SU-DHL-6 (cell line): ENCODE measurements around the gene TOMM40L.

Source experiments
- H2AFZ ChIP-seq: fragments of 200-600 bp; sonication (generic); 2 replicates; pipeline ENCODE4 v1.6.1; 2014; ENCODE audit warnings: low read depth, mild to moderate bottlenecking, moderate library complexity, mixed read lengths, antibody characterized with exemption, low read length; ENCODE audit not compliant: severe bottlenecking
- H3F3A ChIP-seq: fragments of 200-600 bp; shearing (Covaris generic); 2 replicates; pipeline ENCODE4 v1.6.0; 2016; ENCODE audit warnings: antibody characterized with exemption, mild to moderate bottlenecking; ENCODE audit not compliant: insufficient read depth
- H3K27ac ChIP-seq: fragments of 200-600 bp; sonication (generic); 2 replicates; pipeline ENCODE4 v1.5.1; 2016; ENCODE audit warnings: low read depth, mild to moderate bottlenecking, low read length, moderate library complexity, mixed read lengths
- H3K27me3 ChIP-seq: fragments of 200-600 bp; sonication (generic), shearing (Covaris generic); 2 replicates; pipeline ENCODE4 v1.6.0; 2014; ENCODE audit warnings: mild to moderate bottlenecking, low read length
- H3K36me3 ChIP-seq: fragments of 200-600 bp; sonication (generic); 2 replicates; pipeline ENCODE4 v1.6.1; 2014; ENCODE audit warnings: mild to moderate bottlenecking, low read length, mixed read lengths
- H3K4me2 ChIP-seq: fragments of 300-600, 200-600 bp; shearing (Covaris generic), sonication (generic); 2 replicates; pipeline ENCODE4 v1.6.0; 2014; ENCODE audit warnings: low read length, low read depth, mild to moderate bottlenecking; ENCODE audit not compliant: poor library complexity, severe bottlenecking
- H3K4me3 ChIP-seq: fragments of 200-600 bp; sonication (generic); 2 replicates; pipeline ENCODE4 v1.5.1; 2014; ENCODE audit warnings: antibody characterized with exemption, low read length, mild to moderate bottlenecking, mixed read lengths; ENCODE audit not compliant: insufficient read depth, poor library complexity, severe bottlenecking
- H3K79me2 ChIP-seq: fragments of 200-600 bp; sonication (generic); 2 replicates; pipeline ENCODE4 v1.6.1; 2014; ENCODE audit warnings: mild to moderate bottlenecking, low read length, moderate library complexity; ENCODE audit not compliant: insufficient read depth
- H3K9ac ChIP-seq: fragments of 200-600 bp; sonication (generic); 2 replicates; pipeline ENCODE4 v1.7.0; 2014; ENCODE audit warnings: mild to moderate bottlenecking, low read length
- H3K9me2 ChIP-seq: fragments of 200-600 bp; sonication (generic); replicated peaks from 2 replicates; pipeline ENCODE4 v1.6.1; 2014; ENCODE audit warnings: low read length; ENCODE audit not compliant: insufficient read depth
- H3K9me3 ChIP-seq: fragments of 200-600 bp; sonication (generic); 2 replicates; pipeline ENCODE4 v1.6.1; 2014; ENCODE audit warnings: low read length, mixed read lengths; ENCODE audit not compliant: insufficient read depth
- H4K20me1 ChIP-seq: fragments of 200-600 bp; sonication (generic); 2 replicates; pipeline ENCODE4 v1.6.1; 2014; ENCODE audit warnings: low read depth, mild to moderate bottlenecking, antibody characterized with exemption, low read length, moderate library complexity, mixed read lengths
- CTCF ChIP-seq: fragments of 200-600 bp; sonication (generic); IDR thresholded peaks from one replicate; pipeline ENCODE4 v1.5.1; 2017; ENCODE audit warnings: antibody characterized with exemption, mild to moderate bottlenecking, low read length, moderate library complexity; ENCODE audit not compliant: insufficient read depth, poor library complexity, severe bottlenecking
- EZH2phosphoT487 ChIP-seq: fragments of 200-600 bp; sonication (generic), shearing (Covaris generic); conservative IDR thresholded peaks from 2 replicates; pipeline ENCODE4 v1.6.1; 2018; ENCODE audit warnings: mild to moderate bottlenecking, antibody characterized with exemption, low read length, moderate library complexity, mixed read lengths

Gene TOMM40L

GRCh38 chr1:161196111-161196510 is 29.7 kb upstream of the TOMM40L start:
- Histone ChIP-seq H3K36me3 (no peaks in the 10 kb centered on the region), H3K27ac (no peak overlapping the region), H3K9me3 (no peaks in the 10 kb centered on the region), H3K4me2 (no peak overlapping the region), H3K9me2 (no peaks in the 10 kb centered on the region), H3K4me3 (no peak overlapping the region), H3K79me2 (no peaks in the 10 kb centered on the region), H4K20me1 (no peaks in the 10 kb centered on the region), H3K9ac (no peak overlapping the region), H3F3A (no peaks in the 10 kb centered on the region), H2AFZ (no peak overlapping the region), H3K27me3 (no peaks in the 10 kb centered on the region)
- TF ChIP-seq EZH2phosphoT487 (no peak), CTCF (no peak)

- TF ChIP-seq CTCF: no peak
- no peak for TF ChIP-seq EZH2phosphoT487
- no peaks in the 10 kb centered on the region for H3K27me3 ChIP-seq
- H3K27ac ChIP-seq: no peak overlapping the region
- H3K36me3 ChIP-seq: no peaks in the 10 kb centered on the region
- no peaks in the 10 kb centered on the region for H3F3A ChIP-seq
- H3K4me2 ChIP-seq: no peak overlapping the region
- no peaks in the 10 kb centered on the region for H3K9me3 ChIP-seq
- no peaks in the 10 kb centered on the region for H4K20me1 ChIP-seq
- no peak overlapping the region for H3K9ac ChIP-seq
- no peaks in the 10 kb centered on the region for H3K9me2 ChIP-seq
- no peak overlapping the region for H3K4me3 ChIP-seq
- H2AFZ ChIP-seq: no peak overlapping the region
- no peaks in the 10 kb centered on the region for H3K79me2 ChIP-seq
Observed at GRCh38 chr1:161196521-161197451, 29.1 kb upstream of the TOMM40L start.

- Histone ChIP-seq H3K27ac (no peak overlapping the region), H3K9me3 (no peaks in the 10 kb centered on the region), H2AFZ (no peak overlapping the region), H3K9ac (no peak overlapping the region), H4K20me1 (no peaks in the 10 kb centered on the region), H3K36me3 (no peaks in the 10 kb centered on the region), H3K9me2 (no peaks in the 10 kb centered on the region), H3K79me2 (peaks cover 4% of the 10 kb centered on the region), H3K27me3 (no peaks in the 10 kb centered on the region), H3F3A (no peaks in the 10 kb centered on the region), H3K4me3 (no peak overlapping the region), H3K4me2 (no peak overlapping the region)
- TF ChIP-seq EZH2phosphoT487 (no peak), CTCF (no peak)
Observed at GRCh38 chr1:161197560-161198193, 28.2 kb upstream of the TOMM40L start.
